Measurements from ENCODE around the gene SPON1. TPM values are rescaled to one million over a fixed set of nuclear protein-coding genes. Genes with fewer than 3 reads are reported as not detected.

SPON1 gene
- total and polyA plus RNA-seq, 2 experiments from 2014 or later, result 2.9 to 6.4 TPM

DNA sequence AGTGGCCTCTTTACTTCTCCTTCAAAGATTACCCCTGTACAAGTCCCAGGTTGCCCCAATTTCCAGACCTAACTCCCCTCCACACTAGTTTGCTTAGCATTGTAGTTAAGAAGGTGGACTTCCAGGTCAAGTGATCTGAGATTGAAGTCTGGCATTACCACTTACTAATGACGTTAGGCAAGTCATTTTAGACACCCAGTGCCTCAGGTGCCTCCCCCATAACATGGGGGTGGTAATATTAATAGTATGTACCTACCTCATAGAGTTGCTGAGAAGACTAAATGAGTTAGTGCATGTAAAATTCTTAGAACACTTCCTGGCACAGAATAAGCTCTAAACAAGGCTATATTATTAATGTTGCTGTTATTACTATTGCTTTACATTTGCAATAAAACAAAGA lies 93.4 kb downstream of the SPON1 start:
- no peak overlapping the region for H3K4me3 ChIP-seq
- no peaks in the 10 kb centered on the region for H3K79me2 ChIP-seq (replicated peaks; ENCODE audit: insufficient read depth)
- H3K36me3 Mint-ChIP-seq (ENCODE audit: low read depth), result no peaks in the 10 kb centered on the region
- H3K9me3 Mint-ChIP-seq, result no peaks in the 10 kb centered on the region; the same call in 1 of the 3 replicates
- H3K9me2 ChIP-seq (ENCODE audit: insufficient read depth), result peaks cover 10% of the 10 kb centered on the region
- H3K4me3 Mint-ChIP-seq, result no peak overlapping the region
- no peaks in the 10 kb centered on the region for H3K27me3 ChIP-seq (ENCODE audit: insufficient read depth)
- H2AFZ ChIP-seq, result no peak overlapping the region
- H3F3A ChIP-seq (replicated peaks; ENCODE audit: low read depth), result no peaks in the 10 kb centered on the region
- H3K36me3 ChIP-seq (ENCODE audit: insufficient read depth), result no peaks in the 10 kb centered on the region
- no peaks in the 10 kb centered on the region for H3K27me3 Mint-ChIP-seq (ENCODE audit: insufficient read depth, low read depth, poor library complexity)
- H4K20me1 ChIP-seq (replicated peaks; ENCODE audit: insufficient read depth), result no peaks in the 10 kb centered on the region
- no peak overlapping the region for H3K27ac Mint-ChIP-seq
- ATAC-seq (no peak), DNase-seq (ENCODE audit: low spot score) (no peak)
- peaks cover 5% of the 10 kb centered on the region; the same call in 2 of the 3 replicates for H3K4me1 Mint-ChIP-seq
- no peak overlapping the region for H3K4me2 ChIP-seq
- no peak overlapping the region for H3K27ac ChIP-seq (ENCODE audit: low read depth)
- H3K4me1 ChIP-seq (ENCODE audit: insufficient read depth), result no peaks in the 10 kb centered on the region
- TF ChIP-seq CREB1 (CRISPR knock-in tag; IDR thresholded peaks at IDR 0.05; ENCODE audit: low read depth), result no peak
- TF ChIP-seq NANOG (IDR thresholded peaks at IDR 0.05; ENCODE audit: borderline replicate concordance), result no peak
- TF ChIP-seq JUNB (IDR thresholded peaks at IDR 0.05; ENCODE audit: unreplicated experiment), result no peak
- no peak for TF ChIP-seq EZH2phosphoT487 (IDR thresholded peaks at IDR 0.05; ENCODE audit: unreplicated experiment)
- no peak for TF ChIP-seq STAT1 (IDR thresholded peaks at IDR 0.05; ENCODE audit: unreplicated experiment)
- TF ChIP-seq, protein P1, sequence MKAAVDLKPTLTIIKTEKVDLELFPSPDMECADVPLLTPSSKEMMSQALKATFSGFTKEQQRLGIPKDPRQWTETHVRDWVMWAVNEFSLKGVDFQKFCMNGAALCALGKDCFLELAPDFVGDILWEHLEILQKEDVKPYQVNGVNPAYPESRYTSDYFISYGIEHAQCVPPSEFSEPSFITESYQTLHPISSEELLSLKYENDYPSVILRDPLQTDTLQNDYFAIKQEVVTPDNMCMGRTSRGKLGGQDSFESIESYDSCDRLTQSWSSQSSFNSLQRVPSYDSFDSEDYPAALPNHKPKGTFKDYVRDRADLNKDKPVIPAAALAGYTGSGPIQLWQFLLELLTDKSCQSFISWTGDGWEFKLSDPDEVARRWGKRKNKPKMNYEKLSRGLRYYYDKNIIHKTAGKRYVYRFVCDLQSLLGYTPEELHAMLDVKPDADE (IDR thresholded peaks at IDR 0.05), result no peak
- TF ChIP-seq, protein P2, sequence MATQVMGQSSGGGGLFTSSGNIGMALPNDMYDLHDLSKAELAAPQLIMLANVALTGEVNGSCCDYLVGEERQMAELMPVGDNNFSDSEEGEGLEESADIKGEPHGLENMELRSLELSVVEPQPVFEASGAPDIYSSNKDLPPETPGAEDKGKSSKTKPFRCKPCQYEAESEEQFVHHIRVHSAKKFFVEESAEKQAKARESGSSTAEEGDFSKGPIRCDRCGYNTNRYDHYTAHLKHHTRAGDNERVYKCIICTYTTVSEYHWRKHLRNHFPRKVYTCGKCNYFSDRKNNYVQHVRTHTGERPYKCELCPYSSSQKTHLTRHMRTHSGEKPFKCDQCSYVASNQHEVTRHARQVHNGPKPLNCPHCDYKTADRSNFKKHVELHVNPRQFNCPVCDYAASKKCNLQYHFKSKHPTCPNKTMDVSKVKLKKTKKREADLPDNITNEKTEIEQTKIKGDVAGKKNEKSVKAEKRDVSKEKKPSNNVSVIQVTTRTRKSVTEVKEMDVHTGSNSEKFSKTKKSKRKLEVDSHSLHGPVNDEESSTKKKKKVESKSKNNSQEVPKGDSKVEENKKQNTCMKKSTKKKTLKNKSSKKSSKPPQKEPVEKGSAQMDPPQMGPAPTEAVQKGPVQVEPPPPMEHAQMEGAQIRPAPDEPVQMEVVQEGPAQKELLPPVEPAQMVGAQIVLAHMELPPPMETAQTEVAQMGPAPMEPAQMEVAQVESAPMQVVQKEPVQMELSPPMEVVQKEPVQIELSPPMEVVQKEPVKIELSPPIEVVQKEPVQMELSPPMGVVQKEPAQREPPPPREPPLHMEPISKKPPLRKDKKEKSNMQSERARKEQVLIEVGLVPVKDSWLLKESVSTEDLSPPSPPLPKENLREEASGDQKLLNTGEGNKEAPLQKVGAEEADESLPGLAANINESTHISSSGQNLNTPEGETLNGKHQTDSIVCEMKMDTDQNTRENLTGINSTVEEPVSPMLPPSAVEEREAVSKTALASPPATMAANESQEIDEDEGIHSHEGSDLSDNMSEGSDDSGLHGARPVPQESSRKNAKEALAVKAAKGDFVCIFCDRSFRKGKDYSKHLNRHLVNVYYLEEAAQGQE (IDR thresholded peaks at IDR 0.05; ENCODE audit: unreplicated experiment), result no peak

DNA sequence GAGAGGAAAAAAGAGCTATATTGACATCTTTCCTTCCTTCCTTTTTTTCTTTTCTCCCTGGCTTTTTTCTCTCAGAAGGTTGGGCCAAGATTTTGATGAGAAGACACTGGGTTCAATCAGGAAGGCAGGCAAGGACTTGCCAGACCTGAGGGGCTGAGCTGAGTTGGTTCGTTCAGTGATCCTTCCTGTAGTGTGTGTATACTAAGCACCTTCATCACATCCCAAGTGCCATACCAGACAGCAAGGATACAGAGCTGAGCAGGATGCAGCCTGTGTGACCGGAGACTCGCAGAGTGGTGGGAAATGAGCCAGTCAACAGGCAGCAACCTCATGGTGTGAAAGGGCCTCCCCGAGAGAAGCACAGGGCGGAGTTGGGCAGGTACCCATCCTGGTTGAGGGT lies 95.5 kb downstream of the SPON1 start:
- peaks cover 9% of the 10 kb centered on the region; the same call in 2 of the 3 replicates for H3K4me1 Mint-ChIP-seq
- TF ChIP-seq, protein P2 (IDR thresholded peaks at IDR 0.05; ENCODE audit: unreplicated experiment), result no peak
- no peaks in the 10 kb centered on the region; the same call in 1 of the 3 replicates for H3K9me3 Mint-ChIP-seq
- no peak overlapping the region for H3K27ac Mint-ChIP-seq
- Histone ChIP-seq H3K4me1 (ENCODE audit: insufficient read depth) (peaks cover 4% of the 10 kb centered on the region; the same call in 1 of the 2 replicates), H3K27me3 (ENCODE audit: insufficient read depth) (no peaks in the 10 kb centered on the region), H3K9me2 (ENCODE audit: insufficient read depth) (peaks cover 15% of the 10 kb centered on the region; the same call in 1 of the 2 replicates), H3K79me2 (replicated peaks; ENCODE audit: insufficient read depth) (no peaks in the 10 kb centered on the region), H4K20me1 (replicated peaks; ENCODE audit: insufficient read depth) (no peaks in the 10 kb centered on the region), H3F3A (replicated peaks; ENCODE audit: low read depth) (no peaks in the 10 kb centered on the region), H3K36me3 (ENCODE audit: insufficient read depth) (no peaks in the 10 kb centered on the region), H3K4me3 (no peak overlapping the region), H3K27ac (ENCODE audit: low read depth) (no peak overlapping the region), H2AFZ (0 out of 2 replicates have a peak overlapping the region, but pooled peaks have one; percentile 18), H3K4me2 (no peak overlapping the region)
- ATAC-seq, result no peak
- H3K4me3 Mint-ChIP-seq, result no peak overlapping the region
- no peak for DNase-seq (ENCODE audit: low spot score)
- no peaks in the 10 kb centered on the region for H3K27me3 Mint-ChIP-seq (ENCODE audit: insufficient read depth, low read depth, poor library complexity)
- H3K36me3 Mint-ChIP-seq (ENCODE audit: low read depth), result no peaks in the 10 kb centered on the region
